PC-9 (cell line): ENCODE data around the gene OR1M1. TPM values are rescaled to one million over a fixed set of nuclear protein-coding genes. Genes with fewer than 3 reads are reported as not detected.

Experiments
- BruUV-seq: library from RNA; stranded (reverse); fragments of 400-500 nt; replicated peaks from 2 replicates; lab custom pipeline; 2021; lab: Mats Ljungman, UMichigan
- CTCF ChIA-PET: fragments of 300-600 bp; sonication (Branson Sonifier 250); formaldehyde crosslinking; loops from one replicate; lab custom pipeline; 2022; ENCODE audit warnings: antibody characterized with exemption; lab: Charles Lee
- POLR2A ChIA-PET: fragments of 300-600 bp; sonication (Branson Sonifier 250); formaldehyde crosslinking; loops from one replicate; lab custom pipeline; 2022; ENCODE audit warnings: antibody characterized with exemption; ENCODE audit not compliant: unreplicated experiment; lab: Charles Lee
- DNase-seq, 2 experiments: peaks; one replicate each; pipeline versions ENCODE4 v3.0.0 to v3.0.0-alpha.2; 2015 to 2022; ENCODE audit warnings: mixed read lengths in 1 of 2
- H2AFZ ChIP-seq: fragments of 200-600 bp; sonication (generic); 2 replicates; pipeline ENCODE4 v1.8.1; 2017; ENCODE audit warnings: antibody characterized with exemption
- H3F3A ChIP-seq: fragments of 200-600 bp; sonication (generic); 2 replicates; pipeline ENCODE4 v1.8.1; 2017; ENCODE audit warnings: antibody characterized with exemption, mild to moderate bottlenecking, low read depth; ENCODE audit not compliant: insufficient read depth
- H3K27ac ChIP-seq: fragments of 200-600 bp; sonication (generic); 2 replicates; pipeline ENCODE4 v1.6.1; 2016; ENCODE audit warnings: mixed run types
- H3K27me3 ChIP-seq: fragments of 200-600 bp; sonication (generic); 2 replicates; pipeline ENCODE4 v1.6.1; 2016; ENCODE audit warnings: low read depth, mixed run types; ENCODE audit not compliant: insufficient read depth
- H3K36me3 ChIP-seq: fragments of 200-600 bp; sonication (generic); 2 replicates; pipeline ENCODE4 v1.6.1; 2016; ENCODE audit warnings: low read depth, mixed run types
- H3K4me1 ChIP-seq: fragments of 200-600 bp; sonication (generic); replicated peaks from 2 replicates; pipeline ENCODE4 v1.6.1; 2016; ENCODE audit warnings: mixed run types; ENCODE audit not compliant: insufficient read depth
- H3K4me2 ChIP-seq: fragments of 200-600 bp; sonication (generic); 2 replicates; pipeline ENCODE4 v1.6.1; 2017; ENCODE audit warnings: mixed run types
- H3K4me3 ChIP-seq: fragments of 200-600 bp; sonication (generic); 2 replicates; pipeline ENCODE4 v1.6.1; 2016; ENCODE audit warnings: mixed run types
- H3K79me2 ChIP-seq: fragments of 200-600 bp; sonication (generic); 2 replicates; pipeline ENCODE4 v1.6.1; 2017; ENCODE audit warnings: low read depth, mixed run types
- H3K9me2 ChIP-seq: fragments of 200-600 bp; sonication (generic); 2 replicates; pipeline ENCODE4 v1.8.1; 2017; ENCODE audit warnings: mild to moderate bottlenecking; ENCODE audit not compliant: insufficient read depth
- H3K9me3 ChIP-seq: fragments of 200-600 bp; sonication (generic); 2 replicates; pipeline ENCODE4 v1.8.1; 2016; ENCODE audit warnings: low read depth; ENCODE audit not compliant: insufficient read depth
- H4K20me1 ChIP-seq: fragments of 200-600 bp; sonication (generic); 2 replicates; pipeline ENCODE4 v1.8.1; 2017; ENCODE audit not compliant: insufficient read depth
- EZH2 ChIP-seq: fragments of 200-600 bp; sonication (generic); IDR thresholded peaks from 2 replicates; pipeline ENCODE4 v1.8.0; 2017; ENCODE audit warnings: antibody characterized with exemption, low read depth
- intact Hi-C: fragments of 100-400 bp; cut with micrococcal nuclease; formaldehyde crosslinking; loops from one replicate; pipeline ENCODE4 v1.10.0; 2022; ENCODE audit not compliant: unreplicated experiment
- total RNA-seq: library from RNA; stranded (reverse); gene quantifications from 2 replicates; pipeline ENCODE4 v1.2.3, GENCODE V29; 2021
- TF ChIP-seq, protein P1 (sequence below): fragments of 200-600 bp; sonication (generic); conservative IDR thresholded peaks from 2 replicates; pipeline ENCODE4 v1.6.1; 2017; ENCODE audit warnings: mixed run types, antibody characterized with exemption, mild to moderate bottlenecking, moderate library complexity

The OR1M1 gene
- total RNA-seq, 1 experiment from 2014 or later, result not detected

DNA sequence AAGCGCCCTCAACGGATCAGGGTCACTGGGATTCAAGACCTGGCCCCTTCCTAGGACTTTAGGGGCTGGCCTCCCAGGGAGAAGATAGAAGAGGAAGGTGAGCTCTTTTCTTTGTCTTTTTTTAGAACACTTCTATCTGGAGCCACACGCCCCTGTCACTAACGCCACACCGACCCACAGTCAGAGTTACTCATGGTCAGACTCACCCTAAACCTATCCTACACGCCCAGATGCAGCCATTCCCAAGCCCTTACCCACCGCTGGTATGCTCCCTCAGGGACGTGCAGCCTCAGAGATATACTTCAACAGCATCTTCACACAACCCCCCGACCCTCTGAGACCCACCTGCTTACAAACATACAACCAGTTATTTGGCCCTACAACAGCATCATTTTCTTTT lies 46.7 kb upstream of the OR1M1 start:
- peak; percentile 63 to 75 for DNase-seq
- no peaks in the 10 kb centered on the region for H4K20me1 ChIP-seq
- peaks cover 29% of the 10 kb centered on the region; the same call in 1 of the 2 replicates for H3F3A ChIP-seq
- peaks cover 61% of the 10 kb centered on the region for H3K4me1 ChIP-seq
- H3K36me3 ChIP-seq, result no peaks in the 10 kb centered on the region
- no peak for TF ChIP-seq EZH2
- TF ChIP-seq, protein P1, sequence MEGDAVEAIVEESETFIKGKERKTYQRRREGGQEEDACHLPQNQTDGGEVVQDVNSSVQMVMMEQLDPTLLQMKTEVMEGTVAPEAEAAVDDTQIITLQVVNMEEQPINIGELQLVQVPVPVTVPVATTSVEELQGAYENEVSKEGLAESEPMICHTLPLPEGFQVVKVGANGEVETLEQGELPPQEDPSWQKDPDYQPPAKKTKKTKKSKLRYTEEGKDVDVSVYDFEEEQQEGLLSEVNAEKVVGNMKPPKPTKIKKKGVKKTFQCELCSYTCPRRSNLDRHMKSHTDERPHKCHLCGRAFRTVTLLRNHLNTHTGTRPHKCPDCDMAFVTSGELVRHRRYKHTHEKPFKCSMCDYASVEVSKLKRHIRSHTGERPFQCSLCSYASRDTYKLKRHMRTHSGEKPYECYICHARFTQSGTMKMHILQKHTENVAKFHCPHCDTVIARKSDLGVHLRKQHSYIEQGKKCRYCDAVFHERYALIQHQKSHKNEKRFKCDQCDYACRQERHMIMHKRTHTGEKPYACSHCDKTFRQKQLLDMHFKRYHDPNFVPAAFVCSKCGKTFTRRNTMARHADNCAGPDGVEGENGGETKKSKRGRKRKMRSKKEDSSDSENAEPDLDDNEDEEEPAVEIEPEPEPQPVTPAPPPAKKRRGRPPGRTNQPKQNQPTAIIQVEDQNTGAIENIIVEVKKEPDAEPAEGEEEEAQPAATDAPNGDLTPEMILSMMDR, result no peak
- no peaks in the 10 kb centered on the region for H3K9me3 ChIP-seq
- no peaks in the 10 kb centered on the region for H3K27me3 ChIP-seq
- intact Hi-C loops, result loop anchor here (1.0 kb wide), 3 partner anchors 8 to 15 kb away; no protein-coding TSS in a partner anchor
- no peaks in the 10 kb centered on the region for H3K79me2 ChIP-seq
- H3K4me3 ChIP-seq, result peak overlapping the region; percentile 8; the same call in 1 of the 2 replicates
- H3K4me2 ChIP-seq, result peak overlapping the region; percentile 70
- BruUV-seq, result TSS peak; percentile 77
- no peaks in the 10 kb centered on the region for H3K9me2 ChIP-seq
- H3K27ac ChIP-seq, result peak overlapping the region; percentile 65
- ChIA-PET CTCF (interaction anchor here (0.6 to 1.0 kb wide), 2 partner anchors 35 to 705 kb away, joined by 3 read pairs; no protein-coding TSS in a partner anchor), POLR2A (interaction anchor here (0.5 to 1.6 kb wide), 8 partner anchors 10 to 33 kb away, joined by 3 to 6 read pairs (median 5); partner anchors contain the start of gene MUC16)
- H2AFZ ChIP-seq, result 0 out of 2 replicates have a peak overlapping the region, but pooled peaks have one; percentile 37

DNA sequence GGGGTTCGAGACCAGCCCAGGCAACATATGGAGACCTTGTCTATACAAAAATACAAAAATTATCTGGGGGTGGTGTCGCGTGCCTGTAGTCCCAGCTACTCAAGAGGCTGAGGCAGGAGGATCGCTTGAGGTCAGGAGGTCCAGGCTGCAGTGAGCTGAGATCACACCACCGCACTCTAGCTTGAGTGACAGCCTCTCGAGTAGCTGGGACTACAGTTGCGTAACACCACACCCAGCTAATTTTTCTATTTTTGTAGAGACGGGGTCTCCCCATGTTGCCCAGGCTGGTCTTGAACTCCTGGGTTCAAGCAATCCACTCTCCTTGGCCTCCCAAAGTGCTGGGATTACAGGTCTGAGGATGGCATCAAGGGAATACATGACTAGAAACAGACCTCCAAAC lies 45.8 kb upstream of the OR1M1 start:
- POLR2A ChIA-PET, result interaction anchor here (1.1 to 1.6 kb wide), 2 partner anchors 13 to 31 kb away, joined by 5 to 6 read pairs; partner anchors contain the start of gene MUC16
- peak overlapping the region; percentile 65 for H3K27ac ChIP-seq

DNA sequence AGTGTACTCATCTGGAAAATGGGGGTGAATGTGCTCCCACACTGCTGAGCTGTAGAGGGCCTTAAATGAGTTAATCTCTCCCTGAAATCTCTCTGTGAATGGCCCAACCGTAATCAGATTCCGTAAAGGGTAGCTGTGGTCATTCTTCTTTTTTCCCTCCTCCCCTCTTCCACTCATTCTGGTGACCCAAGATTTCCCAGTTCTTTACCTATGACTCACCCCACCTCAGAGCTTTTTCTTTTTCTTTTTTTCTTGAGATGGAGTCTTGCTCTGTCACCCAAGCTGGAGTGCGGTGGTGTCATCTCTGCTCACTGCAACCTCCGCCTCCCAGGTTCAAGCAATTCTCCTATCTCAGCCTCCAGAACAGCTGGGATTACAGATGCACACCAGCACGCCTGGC lies 43.3 kb upstream of the OR1M1 start:
- Histone ChIP-seq H3K9me3 (no peaks in the 10 kb centered on the region), H3K4me2 (peak overlapping the region; percentile 1), H3K9me2 (no peaks in the 10 kb centered on the region), H3K4me1 (peaks cover 65% of the 10 kb centered on the region), H2AFZ (no peak overlapping the region), H3K79me2 (no peaks in the 10 kb centered on the region), H4K20me1 (no peaks in the 10 kb centered on the region), H3K27ac (no peak overlapping the region), H3F3A (peaks cover 18% of the 10 kb centered on the region; the same call in 1 of the 2 replicates), H3K4me3 (no peak overlapping the region), H3K27me3 (no peaks in the 10 kb centered on the region), H3K36me3 (no peaks in the 10 kb centered on the region)
- DNase-seq, result peak; percentile 49 to 91
- POLR2A ChIA-PET, result interaction anchor here (0.6 to 1.2 kb wide), 7 partner anchors 9 to 417 kb away, joined by 3 to 15 read pairs (median 5); no protein-coding TSS in a partner anchor
- CTCF ChIA-PET, result interaction anchor here (0.7 to 1.1 kb wide), 2 partner anchors 25 to 1228 kb away, joined by 3 to 12 read pairs; no protein-coding TSS in a partner anchor
- intact Hi-C loops, result loop anchor here (1.0 kb wide), 1 partner anchor 32 kb away; no protein-coding TSS in a partner anchor
- no TSS peak for BruUV-seq
- TF ChIP-seq EZH2, result no peak

More for the DNA sequence above, 45.8 kb upstream of the OR1M1 start:
- Histone ChIP-seq H3K4me1 (peaks cover 66% of the 10 kb centered on the region), H4K20me1 (no peaks in the 10 kb centered on the region), H3K36me3 (no peaks in the 10 kb centered on the region), H3K9me2 (no peaks in the 10 kb centered on the region), H3K4me3 (no peak overlapping the region), H2AFZ (no peak overlapping the region), H3F3A (peaks cover 30% of the 10 kb centered on the region; the same call in 1 of the 2 replicates), H3K9me3 (no peaks in the 10 kb centered on the region), H3K79me2 (no peaks in the 10 kb centered on the region), H3K4me2 (no peak overlapping the region), H3K27me3 (no peaks in the 10 kb centered on the region)
- BruUV-seq, result no TSS peak
- CTCF ChIA-PET, result interaction anchor here (0.6 kb wide), 1 partner anchor 706 kb away, joined by 3 read pairs; no protein-coding TSS in a partner anchor
- intact Hi-C loops, result no loop called here
- no peak for TF ChIP-seq EZH2
- TF ChIP-seq, protein P1, result no peak
- DNase-seq, result no peak
